Stimulated activated CD8-positive, alpha-beta memory T cell treated with anti-CD3 and anti-CD28 coated beads, Interleukin-4, amount 100 ng/mL, for 4 hours (primary cell): ENCODE measurements around the gene ITGB8.
"Not testable (repeated sequence)": the region's sequence is repeated elsewhere in the genome, so short reads cannot be mapped to it uniquely, and the experiment has no call there.

Experiments
- DNase-seq, 2 donors: peaks; one replicate each; pipeline ENCODE4 v3.0.0-alpha.2; 2020; ENCODE audit warnings: low read depth in 2 of 2, low spot score in 1 of 2

Gene ITGB8

DNA sequence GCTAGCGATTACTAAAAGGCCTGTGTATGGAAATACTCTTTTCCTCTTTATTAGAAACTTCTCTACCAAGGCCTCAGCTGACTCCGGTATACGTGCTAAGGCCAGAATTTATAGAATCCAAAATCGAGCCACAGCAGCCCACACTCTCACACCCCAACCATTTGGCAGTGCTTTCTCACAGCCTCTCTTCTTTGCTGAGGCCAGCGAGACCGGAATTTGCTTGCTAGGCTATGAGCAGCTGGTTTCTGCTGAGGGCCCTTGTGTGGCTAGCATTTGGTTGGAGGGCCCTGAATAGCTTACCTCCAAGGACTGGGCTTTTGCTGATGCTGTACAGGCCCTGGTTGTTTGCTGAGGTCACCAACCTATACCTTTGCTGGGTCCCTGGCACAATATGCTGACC, 46.1 kb downstream of the ITGB8 start:
- no peak for DNase-seq

GRCh38 chr7:20381406-20382034, 50.8 kb downstream of the ITGB8 start:
- DNase-seq: no peak

- no peak for DNase-seq
Observed at GRCh38 chr7:20383351-20383750, 52.7 kb downstream of the ITGB8 start.

DNA sequence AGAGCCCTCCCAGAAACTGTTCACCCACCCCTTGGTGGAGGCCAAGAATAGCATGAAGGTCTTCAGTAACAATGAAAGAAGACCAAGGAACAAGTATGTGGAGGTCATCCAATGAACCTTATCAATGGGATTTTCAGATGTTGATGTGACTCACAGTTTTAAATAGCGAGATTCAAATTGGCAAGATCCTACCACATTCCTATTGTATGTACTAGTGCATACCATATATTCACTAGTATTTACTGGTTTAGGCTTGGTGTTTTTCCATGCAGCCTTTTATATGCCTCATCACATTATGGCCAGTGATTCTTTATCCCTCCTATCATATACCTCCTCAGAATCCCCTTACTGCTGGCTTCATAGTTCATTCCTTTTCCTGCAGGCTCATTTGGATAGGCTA, 54.4 kb downstream of the ITGB8 start:
- no peak for DNase-seq

GRCh38 chr7:20388084-20388483, 57.4 kb downstream of the ITGB8 start:
- no peak for DNase-seq

GRCh38 chr7:20389192-20389591, 58.5 kb downstream of the ITGB8 start:
- DNase-seq: not testable (repeated sequence)

DNA sequence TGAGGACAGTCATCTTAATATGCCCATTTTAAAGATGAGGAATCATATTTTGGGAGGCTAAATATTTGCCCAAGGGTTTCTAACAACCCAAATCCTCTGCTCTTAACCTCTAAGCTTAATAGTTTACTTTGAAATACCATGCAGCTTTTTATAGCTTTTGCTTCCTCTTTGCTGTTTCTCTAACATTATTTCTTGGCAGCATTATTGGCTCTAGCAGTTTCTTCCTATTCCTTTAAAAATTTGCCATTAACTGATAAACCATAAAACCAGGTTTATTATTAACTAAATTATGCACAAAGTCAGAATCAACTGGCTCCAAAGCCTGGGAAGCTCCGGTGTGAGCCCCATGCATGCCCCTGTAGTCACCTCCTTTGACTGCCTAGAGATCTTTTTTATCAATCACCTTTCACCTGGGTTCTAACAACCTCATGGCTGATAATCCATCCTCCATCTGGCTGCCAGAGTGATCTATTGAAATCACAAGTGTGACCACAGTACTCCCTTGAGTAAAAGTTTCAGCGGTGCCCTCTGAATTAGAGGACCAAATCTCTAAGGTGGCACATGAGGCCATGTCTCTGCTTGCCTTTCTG, 62.4 kb downstream of the ITGB8 start:
- no peak for DNase-seq

- no peak for DNase-seq
Observed at GRCh38 chr7:20393616-20394015, 62.9 kb downstream of the ITGB8 start.

GRCh38 chr7:20394284-20394683, 63.6 kb downstream of the ITGB8 start:
- DNase-seq: no peak

- DNase-seq: no peak
Observed at GRCh38 chr7:20395104-20395503, 64.4 kb downstream of the ITGB8 start.

GRCh38 chr7:20395511-20395910, 64.8 kb downstream of the ITGB8 start:
- no peak for DNase-seq

- no peak for DNase-seq
Observed at GRCh38 chr7:20399521-20399920, 68.8 kb downstream of the ITGB8 start.

GRCh38 chr7:20401861-20402746, 71.4 kb downstream of the ITGB8 start:
- DNase-seq: no peak

GRCh38 chr7:20402747-20403230, 72.1 kb downstream of the ITGB8 start:
- DNase-seq: no peak

DNA sequence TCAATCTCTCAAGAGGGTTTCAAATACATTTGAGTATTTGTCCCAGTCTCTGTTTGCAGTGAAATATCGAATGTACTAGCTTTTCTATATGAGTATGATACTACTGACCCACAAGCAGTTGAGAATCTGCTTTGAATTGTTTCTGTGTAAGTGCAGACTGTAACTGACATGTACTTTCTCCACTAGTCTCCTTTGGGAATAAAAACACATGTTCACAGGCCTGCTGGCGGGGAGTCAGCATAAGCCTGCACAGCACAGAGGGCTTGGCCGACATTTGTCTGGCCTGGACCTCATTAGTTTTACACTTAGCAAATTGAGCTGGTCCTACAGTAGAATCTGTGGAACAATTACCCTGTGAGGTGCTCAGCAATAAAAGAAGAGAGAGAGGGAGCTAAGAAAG, 72.6 kb downstream of the ITGB8 start:
- no peak for DNase-seq

GRCh38 chr7:20404320-20404719, 73.6 kb downstream of the ITGB8 start:
- no peak for DNase-seq

- DNase-seq: no peak
Observed at GRCh38 chr7:20407585-20408466, 77.1 kb downstream of the ITGB8 start.

- no peak for DNase-seq
Observed at GRCh38 chr7:20408467-20408826, 77.7 kb downstream of the ITGB8 start.

DNA sequence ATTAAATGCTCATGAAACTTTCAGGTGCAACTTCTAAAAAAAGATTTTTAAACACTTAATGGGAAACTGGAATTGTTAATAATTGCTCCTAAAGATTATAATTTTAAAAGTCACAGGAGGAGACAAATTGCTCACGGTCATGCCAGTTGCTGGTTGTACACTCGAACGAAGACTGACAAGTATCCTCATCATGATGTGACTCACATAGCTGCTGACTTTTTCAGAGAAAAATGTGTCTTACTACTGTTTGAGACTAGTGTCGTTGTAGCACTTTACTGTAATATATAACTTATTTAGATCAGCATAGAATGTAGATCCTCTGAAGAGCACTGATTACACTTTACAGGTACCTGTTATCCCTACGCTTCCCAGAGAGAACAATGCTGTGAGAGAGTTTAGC, 79.3 kb downstream of the ITGB8 start:
- no peak for DNase-seq

GRCh38 chr7:20411372-20411771, 80.7 kb downstream of the ITGB8 start:
- no peak for DNase-seq

DNA sequence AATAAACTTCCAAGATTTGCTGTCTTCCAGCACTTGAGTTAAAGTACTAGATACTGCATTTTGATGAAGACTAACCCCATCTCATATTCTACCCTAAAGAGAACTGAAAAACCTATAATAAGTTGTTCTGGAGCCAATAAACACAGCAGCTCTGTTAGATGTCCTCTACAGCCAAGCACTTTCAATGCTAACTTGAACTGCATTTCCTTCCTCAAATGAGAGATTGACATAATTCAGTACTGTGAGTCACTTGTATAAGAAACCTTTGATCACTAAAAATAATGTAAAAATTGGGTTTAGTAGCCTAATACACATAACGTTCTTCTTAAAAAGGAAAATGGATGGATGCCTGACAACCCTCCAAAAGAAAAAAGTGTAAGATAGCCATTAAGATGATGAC, 81.3 kb downstream of the ITGB8 start:
- no peak for DNase-seq
